GM12873 (cell line): Measurements from ENCODE around the gene FZD10.

ENCODE experiments used
- CTCF ChIP-seq: IDR thresholded peaks from 2 replicates; pipeline ENCODE4 v1.5.1; 2012; ENCODE audit warnings: low read depth, mild to moderate bottlenecking, moderate library complexity, low read length, control low read depth; ENCODE audit not compliant: insufficient read depth; ENCODE audit errors: missing control alignments

FZD10 gene

DNA sequence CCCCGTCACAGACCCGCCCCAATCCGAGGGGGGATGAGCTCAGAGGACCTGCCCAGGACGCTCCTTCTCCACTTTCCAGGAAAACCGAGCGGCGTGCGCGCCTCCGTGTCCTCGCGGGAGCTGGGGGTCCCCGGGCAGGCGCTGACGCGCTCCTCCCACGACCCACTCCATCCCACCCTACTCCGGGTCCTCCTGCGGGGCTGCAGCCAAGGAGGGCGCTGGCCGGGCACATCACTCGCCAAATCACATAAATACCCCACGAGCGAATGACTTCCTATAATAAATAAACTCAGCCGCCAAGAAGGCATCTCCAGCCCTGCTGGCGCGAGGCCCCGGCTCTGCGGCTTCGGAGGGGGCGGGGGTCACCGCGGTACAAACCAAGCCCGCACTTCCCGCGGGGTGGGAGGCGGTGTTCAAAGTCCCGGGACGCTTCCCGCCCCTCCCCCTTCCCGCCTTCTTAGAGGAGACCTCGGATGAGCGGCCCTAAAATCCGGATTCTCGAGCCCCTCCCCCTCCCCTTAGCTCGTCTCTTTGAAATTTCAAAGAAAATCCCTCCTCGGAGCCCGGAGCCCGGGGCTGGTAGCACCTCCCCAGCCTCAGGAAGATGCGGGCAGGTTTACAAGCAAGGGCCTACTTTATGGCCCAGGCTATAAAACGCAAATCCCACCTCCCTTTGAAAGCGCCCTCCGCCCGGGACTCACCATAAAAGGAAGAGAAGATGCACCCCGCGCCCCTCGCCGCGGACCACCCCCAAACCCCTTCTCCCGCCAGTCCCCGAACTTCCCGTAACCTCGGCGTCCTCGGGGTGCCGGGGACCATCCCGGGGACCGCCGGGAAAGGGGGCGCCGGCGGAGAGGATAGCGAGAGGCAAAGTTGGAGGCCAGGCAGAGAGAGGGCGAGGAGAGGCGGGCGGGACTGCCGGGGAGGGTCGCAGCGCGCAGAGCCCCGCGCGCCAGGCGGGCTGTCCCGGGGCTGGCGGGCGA is 712 bp upstream of the FZD10 start:
- no peak for TF ChIP-seq CTCF

- TF ChIP-seq CTCF = no peak
These were observed 639 bp downstream of the FZD10 start for GRCh38 chr12:130162745-130163460.

DNA sequence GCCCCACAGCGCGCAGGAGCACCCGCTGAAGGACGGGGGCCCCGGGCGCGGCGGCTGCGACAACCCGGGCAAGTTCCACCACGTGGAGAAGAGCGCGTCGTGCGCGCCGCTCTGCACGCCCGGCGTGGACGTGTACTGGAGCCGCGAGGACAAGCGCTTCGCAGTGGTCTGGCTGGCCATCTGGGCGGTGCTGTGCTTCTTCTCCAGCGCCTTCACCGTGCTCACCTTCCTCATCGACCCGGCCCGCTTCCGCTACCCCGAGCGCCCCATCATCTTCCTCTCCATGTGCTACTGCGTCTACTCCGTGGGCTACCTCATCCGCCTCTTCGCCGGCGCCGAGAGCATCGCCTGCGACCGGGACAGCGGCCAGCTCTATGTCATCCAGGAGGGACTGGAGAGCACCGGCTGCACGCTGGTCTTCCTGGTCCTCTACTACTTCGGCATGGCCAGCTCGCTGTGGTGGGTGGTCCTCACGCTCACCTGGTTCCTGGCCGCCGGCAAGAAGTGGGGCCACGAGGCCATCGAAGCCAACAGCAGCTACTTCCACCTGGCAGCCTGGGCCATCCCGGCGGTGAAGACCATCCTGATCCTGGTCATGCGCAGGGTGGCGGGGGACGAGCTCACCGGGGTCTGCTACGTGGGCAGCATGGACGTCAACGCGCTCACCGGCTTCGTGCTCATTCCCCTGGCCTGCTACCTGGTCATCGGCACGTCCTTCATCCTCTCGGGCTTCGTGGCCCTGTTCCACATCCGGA is 1.4 kb downstream of the FZD10 start:
- no peak for TF ChIP-seq CTCF

DNA sequence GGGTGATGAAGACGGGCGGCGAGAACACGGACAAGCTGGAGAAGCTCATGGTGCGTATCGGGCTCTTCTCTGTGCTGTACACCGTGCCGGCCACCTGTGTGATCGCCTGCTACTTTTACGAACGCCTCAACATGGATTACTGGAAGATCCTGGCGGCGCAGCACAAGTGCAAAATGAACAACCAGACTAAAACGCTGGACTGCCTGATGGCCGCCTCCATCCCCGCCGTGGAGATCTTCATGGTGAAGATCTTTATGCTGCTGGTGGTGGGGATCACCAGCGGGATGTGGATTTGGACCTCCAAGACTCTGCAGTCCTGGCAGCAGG is 1.9 kb downstream of the FZD10 start:
- no peak for TF ChIP-seq CTCF

DNA sequence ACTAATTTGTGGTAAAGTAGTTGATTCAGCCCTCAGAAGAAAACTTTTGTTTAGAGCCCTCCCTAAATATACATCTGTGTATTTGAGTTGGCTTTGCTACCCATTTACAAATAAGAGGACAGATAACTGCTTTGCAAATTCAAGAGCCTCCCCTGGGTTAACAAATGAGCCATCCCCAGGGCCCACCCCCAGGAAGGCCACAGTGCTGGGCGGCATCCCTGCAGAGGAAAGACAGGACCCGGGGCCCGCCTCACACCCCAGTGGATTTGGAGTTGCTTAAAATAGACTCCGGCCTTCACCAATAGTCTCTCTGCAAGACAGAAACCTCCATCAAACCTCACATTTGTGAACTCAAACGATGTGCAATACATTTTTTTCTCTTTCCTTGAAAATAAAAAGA is 2.7 kb downstream of the FZD10 start:
- no peak for TF ChIP-seq CTCF

DNA sequence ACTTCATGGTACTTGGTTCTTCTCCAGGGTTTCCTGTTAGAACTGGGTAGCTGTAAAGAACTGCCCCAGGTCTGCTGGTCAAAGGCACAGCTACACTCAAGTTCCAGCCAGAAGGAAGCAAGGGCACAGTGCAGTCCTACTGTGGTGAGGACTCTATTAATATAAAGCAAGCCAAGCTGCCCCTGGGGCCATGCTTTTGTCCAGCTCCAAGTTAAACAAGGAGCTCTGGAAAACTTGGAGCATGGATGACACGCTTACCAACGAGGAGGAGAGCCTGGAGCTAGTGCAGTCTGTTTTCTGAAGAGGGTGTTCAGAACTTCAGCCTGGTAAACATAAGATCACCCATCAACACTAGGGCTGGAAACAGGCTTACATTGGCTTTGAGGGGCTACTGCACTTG is 4.0 kb downstream of the FZD10 start:
- no peak for TF ChIP-seq CTCF

DNA sequence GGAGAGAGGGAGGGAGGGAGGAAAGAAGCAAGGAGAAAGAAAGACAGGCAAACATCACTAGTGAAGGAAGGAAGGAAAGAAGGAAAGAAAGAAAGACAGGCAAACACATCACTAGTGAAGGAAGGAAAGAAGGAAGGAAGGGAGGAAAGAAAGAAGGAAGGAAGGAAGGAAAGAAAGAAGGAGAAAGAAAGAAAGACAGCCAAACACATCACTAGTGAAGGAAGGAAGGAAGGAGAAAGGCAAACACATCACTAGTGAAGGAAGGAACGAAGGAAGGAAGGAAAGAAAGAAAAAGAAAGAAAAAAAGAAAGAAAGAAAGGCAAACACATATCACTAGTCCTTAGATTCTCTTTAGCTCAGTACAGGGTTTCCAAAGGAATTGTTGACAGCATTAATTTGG is 5.3 kb downstream of the FZD10 start:
- no peak for TF ChIP-seq CTCF
